GM19035 (cell line): ENCODE measurements around the gene PIP4K2A.
"Not testable (repeated sequence)": the region's sequence is repeated elsewhere in the genome, so short reads cannot be mapped to it uniquely, and the experiment has no call there.

Source experiments
- ATAC-seq: cut with Tn5 transposase; IDR thresholded peaks from one replicate; pipeline ENCODE4 v1.9.1; 2021; ENCODE audit not compliant: unreplicated experiment

PIP4K2A gene

DNA sequence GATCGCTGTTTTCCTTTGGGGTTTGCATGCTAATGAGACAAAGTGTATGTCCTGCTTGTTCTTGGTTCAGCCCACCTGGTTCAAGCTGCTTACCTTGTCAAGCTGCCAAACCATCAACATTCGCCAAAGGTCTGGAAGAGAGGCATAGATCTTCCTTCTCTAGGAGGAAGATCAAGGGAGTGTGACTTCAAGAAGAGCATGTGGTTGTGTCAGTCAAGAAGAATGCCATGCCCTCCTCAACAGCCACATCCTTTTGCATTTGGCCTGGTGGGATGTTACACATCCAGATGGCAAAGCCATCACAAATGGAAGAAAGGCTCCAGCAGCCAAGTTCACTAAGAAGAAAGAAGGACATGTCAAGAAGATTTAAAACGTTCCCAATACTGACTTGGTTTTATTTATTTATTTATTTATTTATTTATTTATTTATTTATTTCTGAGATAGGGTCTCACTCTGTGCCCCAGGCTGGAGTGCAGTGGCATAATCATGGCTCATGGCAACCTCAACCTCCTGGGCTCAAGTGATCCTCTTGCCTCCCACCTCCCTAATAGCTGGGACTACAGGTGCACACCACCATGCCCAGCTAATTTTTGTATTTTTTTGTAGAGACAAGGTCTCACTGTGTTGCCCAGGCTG is 5.1 kb upstream of the PIP4K2A start:
- ATAC-seq, result no peak

DNA sequence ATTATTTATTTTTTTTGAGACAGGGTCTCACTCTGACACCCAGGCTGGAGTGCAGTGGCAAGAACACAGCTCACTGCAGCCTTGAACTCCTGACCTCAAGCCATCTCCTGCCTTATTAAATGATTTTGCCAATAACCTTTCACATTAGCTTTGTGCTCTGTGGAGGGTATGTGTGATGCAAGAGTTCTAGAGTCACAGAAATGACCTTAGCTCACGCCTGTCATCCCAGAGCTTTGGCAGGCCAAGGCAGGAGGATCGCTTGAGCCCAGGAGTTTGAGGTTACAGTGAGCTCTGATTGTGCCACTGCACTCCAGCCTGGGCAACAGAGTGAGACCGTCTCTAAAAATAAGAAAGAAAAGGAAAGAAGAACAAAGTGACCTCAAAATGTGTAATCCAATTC is 4.3 kb upstream of the PIP4K2A start:
- ATAC-seq, result not testable (repeated sequence)

DNA sequence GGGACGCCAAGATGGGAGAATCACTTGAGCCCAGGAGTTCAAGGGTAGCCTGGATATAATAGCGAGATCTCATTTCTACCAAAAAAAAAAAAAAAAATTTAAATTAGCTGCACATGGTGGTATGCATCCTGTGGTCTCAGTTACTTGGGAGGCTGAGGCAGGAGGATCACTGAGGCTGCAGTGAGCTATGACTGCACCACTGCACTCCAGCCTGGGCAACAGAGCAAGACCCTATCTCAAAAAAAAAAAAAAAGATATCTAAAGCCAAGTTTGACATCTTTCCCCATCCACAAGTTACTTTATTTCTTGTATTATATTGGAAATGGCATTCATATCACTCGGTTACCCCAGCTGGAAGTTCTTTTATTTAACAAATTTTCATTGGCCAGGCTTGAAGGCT is 3.4 kb upstream of the PIP4K2A start:
- ATAC-seq, result no peak

DNA sequence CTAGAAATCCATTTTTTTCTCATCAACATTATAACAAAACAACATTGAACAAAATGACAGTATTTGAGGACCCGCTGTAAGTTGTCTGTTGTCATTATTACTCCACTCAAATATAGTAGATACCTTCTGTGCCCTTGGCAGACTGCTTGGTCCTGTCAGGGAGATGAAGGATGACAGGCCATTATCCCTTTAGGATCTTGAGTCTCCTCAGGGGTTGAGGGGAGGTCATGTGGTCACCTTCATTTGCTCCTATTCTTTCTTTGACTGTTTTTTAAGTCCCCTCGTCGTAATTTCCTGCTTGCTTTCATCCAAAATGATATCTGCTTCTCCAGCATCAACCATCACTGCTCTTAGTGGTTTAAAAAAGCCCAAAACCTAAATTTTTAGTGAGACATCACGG is 2.6 kb upstream of the PIP4K2A start:
- no peak for ATAC-seq

DNA sequence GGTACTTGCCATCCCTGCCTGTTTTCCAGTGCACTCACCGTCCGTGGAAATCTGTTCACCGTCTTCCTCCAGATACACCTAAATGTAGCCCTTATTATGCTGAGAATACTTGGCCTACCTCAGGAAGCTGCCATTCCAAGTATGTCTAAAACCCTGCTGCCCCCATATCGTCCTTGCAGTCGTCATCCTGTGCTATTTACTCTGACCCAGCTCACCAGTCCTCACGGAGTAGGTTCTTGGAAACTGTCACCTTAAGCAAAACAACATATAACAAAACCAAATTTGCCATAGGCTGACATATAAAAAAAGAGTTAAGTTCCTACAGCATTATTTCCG is 880 bp upstream of the PIP4K2A start:
- ATAC-seq, result no peak

DNA sequence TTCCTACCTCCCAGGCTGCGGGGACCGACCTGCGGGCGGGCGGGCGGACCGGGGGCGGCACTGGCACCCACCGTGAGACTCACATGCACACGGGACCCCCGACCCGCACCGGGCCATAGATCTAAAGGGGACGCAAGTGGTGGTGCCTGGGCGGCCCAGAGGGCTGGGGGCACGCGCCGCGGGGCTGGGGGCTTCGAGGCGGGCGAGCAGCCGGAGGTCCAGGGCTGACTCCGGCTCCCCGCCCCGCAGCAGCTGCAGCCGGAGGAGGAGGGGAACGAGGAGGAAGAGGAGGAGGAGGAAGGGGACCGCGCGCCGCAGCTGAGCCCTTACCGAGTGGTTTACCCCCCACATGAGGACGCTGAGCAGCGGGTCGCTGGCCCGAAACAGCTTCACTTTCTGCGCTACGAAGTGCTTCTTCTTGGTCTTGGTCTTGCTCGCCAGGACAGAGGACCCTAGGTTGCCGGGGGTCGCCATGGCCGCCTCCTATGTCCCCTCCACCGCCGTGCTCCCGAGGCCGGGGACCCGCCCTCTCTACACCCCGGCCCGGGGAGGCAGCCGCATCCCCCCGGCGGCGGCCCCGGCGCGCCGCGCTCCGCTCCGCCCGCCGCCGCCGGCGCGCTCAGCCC is 412 bp downstream of the PIP4K2A start:
- ATAC-seq, result peak; percentile 27

DNA sequence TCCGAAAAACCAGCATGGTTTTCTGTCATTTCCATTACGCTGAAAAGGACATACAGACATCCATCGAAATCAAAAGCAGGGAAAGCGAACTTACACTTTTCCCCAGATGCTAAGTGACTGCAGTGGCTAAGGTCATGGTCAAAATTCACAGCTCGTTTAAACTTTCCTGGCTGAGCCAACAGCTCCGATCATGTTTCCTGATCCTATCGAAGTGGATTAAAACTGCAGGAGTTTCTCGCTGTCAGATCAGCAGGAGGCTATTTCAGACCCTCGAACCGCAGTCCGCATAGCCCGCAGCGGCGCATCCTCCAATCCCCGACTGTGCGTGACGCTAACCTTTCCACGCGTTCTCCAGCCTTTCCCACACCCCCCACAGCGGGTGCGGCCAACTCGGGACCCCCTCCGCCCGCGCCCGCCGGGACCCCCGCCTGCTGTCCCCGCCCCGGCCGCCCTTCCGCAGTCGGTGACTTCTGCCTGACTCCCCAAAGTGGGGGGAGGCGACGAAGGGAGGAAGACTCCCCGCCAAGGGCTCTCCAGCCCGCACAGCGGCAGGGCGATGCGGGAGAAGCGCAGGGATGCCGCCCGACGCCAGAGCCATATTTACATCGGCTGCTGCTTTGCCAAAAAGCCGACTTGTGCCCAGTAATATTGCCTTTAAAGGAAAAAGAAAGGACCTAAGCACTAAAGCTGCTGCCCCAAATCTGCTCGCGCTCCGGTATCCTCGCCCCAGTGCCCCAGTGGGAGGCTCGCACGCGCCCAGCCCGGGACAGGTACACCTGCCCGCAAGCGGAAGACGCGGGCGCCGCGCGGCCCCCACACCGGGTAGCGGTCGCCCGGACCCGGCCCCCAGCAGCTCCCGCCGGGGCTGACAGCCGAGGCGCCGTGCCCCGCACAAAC is 1.2 kb downstream of the PIP4K2A start:
- peak; percentile 28 for ATAC-seq

DNA sequence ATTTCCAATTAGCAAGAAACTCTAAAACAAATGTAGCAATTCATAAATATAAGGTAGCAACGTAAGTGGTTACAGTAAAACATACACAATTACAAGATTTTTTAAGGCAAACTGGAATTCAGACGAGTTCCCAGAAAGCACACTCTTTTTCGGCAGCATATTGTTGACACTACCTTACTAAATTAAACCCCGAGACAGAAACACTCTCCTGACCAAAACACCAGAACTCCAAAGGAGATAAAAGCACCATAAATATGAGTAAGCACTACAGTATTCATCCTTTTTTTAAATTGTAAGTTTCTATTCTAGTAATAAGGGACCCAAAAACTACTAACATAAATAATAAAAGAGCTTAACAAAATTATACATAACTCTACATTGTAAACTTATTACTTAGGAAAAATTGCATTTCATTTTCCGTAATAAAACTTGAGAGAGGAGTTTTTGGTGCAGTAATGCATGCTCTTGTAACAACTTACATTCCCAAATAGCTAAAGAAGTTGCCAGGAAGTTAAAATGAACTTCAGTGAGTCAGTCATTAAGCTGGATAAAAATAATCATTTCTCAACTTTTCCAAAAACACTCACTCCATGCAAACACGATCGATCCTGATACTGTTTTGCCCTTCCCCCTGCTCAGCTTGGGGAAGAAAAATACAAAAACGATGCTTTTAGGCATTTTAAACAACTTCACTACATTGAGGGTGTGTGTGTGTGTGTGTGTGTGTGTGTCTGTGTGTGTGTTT is 2.0 kb downstream of the PIP4K2A start:
- no peak for ATAC-seq

DNA sequence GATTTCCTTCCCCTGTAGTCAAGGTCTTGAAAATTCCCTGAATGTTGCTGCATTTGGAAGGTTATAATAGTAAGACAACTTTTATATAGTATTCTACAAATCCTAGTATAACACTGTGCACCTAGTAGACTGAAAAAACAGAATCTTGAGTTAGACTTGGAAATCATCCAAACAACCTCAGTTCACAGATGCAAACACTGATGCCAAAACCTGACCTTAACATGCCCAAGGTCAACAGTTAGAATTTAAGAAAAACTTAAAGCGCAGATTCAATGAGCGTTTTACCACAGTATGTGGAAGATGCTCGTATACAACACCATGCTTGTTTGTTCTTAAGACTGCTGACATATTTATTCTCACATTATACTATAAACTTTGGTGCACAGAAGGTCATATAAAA is 3.0 kb downstream of the PIP4K2A start:
- no peak for ATAC-seq

DNA sequence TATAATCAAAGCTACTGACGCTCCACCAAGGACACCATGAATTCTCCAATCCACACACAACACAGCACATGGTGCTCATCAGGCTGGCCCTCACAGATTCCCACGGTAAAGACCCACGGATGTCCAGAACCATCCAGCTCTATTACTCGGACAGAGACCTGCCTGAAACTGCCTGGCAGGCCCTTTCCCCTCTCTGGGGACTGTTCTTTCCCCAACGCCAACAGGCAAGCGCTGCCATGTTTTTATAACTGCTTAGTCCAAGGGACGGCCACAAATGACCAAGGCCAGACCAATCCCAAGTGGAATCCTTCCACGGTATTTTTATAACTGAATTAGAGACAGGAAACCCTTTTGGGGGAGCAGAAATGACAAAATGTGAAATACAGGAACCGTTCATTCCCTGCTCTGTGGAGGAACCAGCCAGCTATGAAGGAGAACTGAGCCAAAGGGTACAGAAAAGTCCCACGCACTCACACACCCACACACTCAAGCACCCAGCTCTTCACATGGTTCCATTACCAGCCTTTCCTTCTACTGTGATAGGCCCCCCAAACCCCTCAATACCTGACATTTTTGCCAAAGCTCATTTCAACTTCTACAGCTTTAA is 4.1 kb downstream of the PIP4K2A start:
- ATAC-seq, result no peak

DNA sequence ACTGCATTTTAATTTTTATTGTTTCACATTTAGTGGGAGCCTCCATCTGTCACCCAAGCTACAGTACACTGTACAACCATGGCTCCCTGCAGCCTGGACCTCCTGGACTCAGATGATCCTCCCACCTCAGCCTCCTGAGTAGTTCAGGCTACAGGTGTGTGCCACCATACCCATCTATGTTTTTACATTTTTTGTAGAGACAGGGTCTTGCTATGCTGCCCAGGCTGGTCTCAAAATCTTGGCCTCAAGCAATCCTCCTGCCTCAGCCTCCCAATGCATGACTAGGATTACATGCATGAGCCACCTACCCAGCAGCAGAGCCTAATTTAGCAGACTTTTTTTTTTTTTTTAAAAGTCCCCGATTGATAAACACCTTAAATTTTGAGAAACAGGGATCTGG is 5.6 kb downstream of the PIP4K2A start:
- no peak for ATAC-seq

DNA sequence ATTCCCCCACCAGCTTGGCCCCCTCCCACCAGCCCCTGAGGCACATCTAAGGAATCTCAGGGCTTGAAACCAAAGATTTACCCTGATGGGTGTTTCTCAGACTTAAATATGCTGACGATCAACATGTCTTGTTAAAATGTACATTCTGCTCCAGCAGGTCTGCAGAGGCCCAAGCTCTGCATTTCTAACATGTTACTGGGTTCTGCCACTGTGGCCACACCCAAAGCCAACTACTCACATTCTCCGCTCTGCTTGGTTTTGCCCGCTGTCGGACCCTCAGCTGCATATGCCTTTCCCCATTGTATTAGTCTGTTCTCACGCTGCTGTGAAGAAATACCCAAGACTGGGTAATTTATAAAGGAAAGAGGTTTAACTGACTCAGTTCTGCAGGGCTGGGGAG is 8.9 kb downstream of the PIP4K2A start:
- no peak for ATAC-seq

DNA sequence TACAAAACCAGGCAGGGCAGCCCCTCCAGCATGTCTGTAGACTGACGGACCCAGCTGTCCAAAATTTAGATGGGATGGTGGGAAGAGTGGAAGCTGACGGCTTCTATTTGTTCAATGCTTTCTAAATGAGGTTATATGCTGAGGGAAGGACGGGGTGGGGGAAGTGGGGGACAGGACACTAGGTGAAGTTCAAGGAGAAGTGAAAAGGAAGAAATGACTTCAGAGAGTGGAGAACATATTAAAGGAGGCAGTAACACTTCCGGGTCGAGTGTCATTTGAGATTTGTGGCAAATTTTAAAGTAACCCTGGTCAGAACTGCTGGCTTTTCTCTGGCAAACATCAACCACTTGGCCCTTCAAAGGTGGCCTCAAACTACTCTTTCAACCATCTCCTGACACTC is 9.4 kb downstream of the PIP4K2A start:
- peak; percentile 23 for ATAC-seq

DNA sequence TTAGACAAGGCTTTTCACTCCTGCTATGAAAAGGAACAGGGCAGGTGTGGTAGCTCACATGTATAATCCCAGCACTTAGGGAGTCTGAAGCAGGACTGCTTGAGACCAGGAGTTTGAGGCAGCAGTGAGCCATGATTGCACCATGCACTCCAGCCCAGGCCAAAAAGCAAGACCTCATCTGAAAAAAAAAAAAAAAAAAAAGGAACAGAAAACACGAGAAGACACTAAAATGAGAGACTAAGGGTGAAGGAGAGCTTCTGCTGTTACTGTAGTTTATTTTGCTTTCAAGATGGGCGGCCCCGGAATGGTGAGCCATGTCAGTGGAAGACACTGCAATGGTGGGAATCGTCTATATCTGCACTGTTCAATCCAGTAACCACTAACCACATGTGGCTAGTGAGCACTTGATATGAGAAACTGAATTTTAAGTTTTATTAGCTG is 9.9 kb downstream of the PIP4K2A start:
- ATAC-seq, result peak; percentile 47

DNA sequence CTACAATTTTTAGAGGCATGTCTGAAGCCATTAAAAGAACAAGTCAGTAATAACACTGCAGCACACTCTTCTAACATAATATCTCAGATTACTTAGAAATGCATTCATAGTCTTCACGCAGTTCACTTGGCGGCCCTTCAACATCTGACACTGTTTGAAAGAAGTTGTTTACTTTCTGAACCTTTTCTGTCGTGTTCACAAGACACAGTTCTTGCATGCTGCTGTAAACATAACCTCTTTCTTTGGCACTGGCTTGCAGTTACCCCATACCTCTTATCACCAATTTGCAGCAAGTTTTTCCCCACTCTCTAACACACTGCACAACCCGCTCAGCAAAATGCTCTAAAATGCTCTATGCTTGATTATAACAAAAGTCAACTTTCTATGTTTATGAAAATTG is 12.0 kb downstream of the PIP4K2A start:
- no peak for ATAC-seq

DNA sequence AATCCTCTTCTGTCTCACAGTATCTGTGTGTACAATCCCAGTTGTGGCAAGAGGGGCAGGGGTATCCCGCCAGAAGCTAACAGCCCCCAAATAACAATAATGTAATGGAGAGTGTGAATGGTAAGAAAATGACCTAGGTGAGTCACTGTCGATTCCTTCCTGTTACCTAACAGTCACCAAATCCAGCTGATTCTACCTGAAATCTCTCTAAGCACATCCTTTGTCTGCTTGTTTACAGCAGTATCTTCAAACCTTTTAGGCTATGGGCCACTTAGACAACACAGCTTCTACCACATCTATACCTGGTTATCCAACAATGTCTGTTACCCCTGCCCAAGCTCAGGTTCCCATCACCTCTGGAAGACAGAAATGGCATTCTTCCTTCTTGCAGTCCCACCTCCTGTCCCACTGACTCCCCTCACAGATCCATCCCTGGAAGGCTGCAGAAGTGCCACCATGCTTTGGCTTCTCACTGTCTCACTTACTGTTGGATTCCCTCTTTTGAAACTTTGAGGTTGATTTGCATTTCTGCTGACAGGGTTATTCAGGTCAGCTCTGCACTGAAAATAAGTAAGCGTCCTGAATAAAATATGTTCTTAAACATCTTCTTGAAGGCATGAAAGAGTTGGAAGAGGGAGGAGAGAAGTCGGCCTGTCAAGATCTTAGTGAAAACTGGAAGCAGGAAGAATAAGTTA is 13.1 kb downstream of the PIP4K2A start:
- peak; percentile 35 for ATAC-seq

DNA sequence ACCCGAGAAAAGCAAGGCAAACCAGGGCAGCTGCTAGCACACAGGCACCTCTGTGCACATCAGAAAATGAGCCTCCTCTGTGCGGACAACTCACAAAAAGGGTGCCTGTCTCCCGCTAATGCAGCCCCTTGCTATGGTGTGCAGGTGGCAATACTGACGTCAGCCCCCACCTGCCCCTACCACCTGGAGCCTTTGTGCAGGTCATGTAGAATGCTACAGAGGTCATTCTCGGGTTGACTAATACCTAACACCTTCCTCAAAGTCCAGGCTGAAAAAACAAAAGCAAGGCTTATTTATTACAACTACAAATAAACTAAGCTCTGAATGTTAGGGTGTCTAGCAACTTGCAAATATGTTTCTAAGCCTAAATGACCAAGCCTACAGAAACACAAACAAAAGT is 13.9 kb downstream of the PIP4K2A start:
- ATAC-seq, result no peak

DNA sequence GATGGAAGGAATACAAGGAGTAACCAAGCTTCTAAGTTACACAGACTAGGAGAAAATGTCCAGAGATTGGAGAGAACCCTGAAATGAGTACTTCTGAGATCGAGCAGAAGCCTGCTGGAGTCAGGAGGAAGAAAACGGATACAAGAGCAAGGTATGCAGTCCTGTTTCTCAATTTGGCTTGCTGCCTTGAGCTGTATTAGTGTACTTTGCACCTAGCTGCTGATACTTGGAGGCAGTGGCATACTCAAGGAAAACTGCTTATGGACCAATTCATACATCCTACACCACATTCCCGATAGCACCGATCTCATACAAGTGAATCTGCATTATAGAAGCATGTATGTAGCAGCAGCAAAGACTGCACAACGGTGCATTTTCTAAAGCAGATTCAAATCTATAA is 14.4 kb downstream of the PIP4K2A start:
- ATAC-seq, result no peak

DNA sequence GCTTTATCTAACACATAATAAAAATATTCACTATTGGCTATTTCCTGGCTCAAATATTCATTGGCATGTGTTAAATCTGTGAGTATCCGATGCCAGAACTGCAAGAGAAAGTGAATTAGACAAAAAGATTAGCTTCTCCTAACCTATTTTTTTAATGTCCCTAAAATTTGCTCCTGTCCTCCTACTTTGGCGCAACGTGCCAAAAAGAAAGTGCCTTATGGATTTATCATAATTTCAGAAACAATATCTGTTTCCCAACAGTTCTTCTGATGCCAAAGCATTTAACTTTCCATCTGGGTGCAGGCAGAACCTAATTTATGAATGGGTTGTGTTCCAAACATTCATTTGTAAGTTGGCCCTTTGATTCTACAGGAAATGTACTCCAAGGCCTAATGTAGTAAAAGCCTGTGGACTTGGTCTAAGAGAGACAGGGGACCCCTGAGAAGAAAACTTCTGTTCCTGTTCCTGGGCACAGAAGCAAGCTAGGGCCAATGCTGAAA is 15.4 kb downstream of the PIP4K2A start:
- no peak for ATAC-seq

DNA sequence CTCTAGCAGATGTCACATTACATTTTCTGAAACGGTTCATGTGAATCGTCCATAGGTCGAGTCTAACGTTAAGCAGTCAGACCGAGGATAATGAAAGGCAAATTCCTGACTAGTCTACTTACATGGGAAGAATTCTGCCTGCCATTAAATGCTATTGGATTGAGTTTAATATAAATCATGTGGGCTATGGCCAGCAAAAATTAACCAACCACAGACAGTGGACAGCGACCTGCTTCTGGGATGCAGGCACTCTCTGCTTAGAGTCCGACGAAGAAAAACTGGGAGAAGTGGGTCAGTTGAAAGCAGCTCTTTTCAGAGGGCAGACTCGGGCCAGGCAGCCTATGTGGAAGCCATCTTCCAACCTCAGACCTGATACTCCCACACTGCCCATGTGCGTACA is 16.6 kb downstream of the PIP4K2A start:
- no peak for ATAC-seq
